SIG-M5 (cell line): ENCODE results near the gene SMTNL1.

ENCODE experiments used
- DNase-seq: peaks from one replicate; lab custom pipeline; 2025; lab: John Stamatoyannopoulos, UW

Gene SMTNL1

DNA sequence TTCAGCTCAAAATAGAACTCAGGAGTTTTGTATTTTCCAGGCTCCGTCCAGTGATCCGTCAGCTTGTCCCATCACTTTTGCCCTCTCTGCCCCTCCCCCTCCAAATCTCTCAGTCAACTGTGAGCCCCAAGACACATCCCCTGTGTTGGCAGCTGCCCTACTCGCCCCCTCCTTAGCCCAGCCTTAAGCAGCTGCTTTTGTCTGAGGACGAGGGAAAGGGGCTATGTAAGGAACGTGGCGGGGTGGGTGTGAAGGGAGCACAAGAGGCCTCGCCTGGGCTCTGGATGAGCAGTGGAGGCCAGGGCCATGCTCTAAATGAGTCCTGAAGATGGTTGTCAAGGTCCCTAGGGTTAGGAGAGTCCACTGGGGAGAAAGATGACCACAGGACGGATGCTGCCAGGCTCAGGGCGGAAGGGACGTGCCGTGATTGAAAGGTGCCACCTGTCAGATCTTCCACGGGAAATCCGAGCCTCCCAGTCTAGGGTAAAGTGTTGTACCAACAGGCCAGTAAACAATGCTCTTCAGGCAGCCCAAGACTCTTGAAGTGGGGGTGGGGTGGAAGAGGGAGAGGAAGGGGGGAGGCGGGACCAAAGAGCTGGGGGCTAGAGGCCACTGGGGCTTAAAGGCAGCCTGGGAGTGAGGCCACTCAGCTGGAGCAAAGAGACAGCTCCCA is at the start of gene SMTNL1:
TSS of gene SMTNL1 (plus strand) at position 649 of the 673 bp plus-strand sequence. CDS start 5,048 bp downstream, outside the sequence.
- DNase-seq = no peak

DNA sequence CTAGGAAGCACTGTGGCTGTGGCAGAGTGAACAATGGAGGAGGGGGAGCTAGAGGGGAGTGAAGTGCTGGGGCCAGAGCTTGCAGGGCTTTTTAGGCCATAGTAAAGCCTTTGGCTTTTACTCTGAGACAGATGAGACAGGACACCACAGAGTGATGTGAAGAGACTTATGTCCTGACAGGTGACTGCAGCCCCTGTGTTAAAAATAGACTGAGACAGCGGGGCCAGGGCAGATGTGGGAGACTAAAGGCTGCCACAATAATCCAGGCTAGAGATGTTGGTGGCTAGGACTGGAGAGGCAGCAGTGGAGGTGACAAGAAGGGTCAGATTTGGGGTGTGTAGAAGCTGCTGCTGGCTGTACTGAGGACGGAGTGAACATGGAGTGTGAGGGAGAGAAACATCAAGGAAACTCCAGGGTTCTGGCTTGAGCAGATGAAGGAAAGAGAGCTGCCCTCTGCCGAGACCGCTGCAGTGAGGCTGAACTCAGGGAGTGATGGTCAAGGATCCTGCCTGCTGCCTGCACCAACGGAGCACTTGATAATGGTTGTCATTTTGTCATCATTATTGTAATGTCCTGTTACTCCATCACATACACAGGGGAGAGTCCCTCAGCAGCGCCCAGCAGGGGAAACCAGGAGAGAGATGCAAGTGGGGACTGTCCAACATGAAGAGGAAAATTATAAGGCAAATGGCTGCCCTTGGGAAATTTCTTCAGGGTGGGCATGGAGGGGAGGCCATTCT is 49.3 kb upstream of the SMTNL1 start:
- no peak for DNase-seq

- no peak for DNase-seq
Measured at GRCh38 chr11:57490456-57491248, 46.7 kb upstream of the SMTNL1 start.

GRCh38 chr11:57491371-57492061 is 45.9 kb upstream of the SMTNL1 start:
- no peak for DNase-seq

DNA sequence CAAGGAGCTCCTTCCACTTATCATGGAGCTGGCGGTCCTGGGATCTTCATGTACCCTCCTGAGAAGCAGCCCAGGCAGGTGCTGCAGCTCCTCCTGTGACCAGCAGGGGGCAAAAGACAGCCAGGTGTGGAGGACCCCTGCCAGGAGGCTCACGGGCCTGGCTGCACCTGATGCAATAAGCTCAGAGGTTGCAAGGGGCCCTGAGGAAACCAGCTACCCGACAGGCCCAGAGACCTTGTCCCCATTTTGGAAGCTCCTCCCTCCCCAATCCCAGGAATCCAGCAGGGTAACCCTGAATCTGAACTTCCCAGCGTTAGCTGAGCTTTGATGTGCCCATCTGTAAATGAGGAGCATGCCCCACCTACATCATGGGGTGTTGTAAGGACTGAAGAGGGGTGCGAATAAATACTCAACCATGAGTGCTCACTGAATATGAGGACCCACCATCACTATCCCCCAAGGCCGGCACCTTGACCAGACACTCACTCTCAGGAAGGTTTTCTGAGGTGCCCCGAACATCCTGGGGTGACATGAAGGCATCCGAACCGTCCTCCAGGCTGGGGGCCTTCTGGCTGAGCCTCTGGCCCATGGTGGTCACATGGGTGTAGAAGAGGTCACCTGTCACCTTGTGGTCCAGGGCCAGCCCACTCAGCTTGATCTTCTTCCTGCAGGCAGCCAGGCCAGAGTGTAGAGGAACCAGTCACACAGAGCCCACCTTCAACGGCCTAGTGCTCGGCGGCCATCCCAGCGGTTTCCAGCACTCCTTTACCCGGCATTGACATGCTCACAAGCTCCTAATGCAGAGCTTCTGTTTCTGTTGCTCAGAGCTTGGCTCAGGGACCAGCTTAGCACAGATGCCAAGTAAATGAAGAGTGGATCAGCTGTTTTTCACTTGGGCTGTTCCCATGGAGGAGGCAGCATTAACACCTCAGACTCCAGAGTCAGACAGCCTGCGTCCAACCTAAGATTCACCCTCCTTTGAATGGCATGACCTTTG is 43.6 kb upstream of the SMTNL1 start:
- no peak for DNase-seq

DNA sequence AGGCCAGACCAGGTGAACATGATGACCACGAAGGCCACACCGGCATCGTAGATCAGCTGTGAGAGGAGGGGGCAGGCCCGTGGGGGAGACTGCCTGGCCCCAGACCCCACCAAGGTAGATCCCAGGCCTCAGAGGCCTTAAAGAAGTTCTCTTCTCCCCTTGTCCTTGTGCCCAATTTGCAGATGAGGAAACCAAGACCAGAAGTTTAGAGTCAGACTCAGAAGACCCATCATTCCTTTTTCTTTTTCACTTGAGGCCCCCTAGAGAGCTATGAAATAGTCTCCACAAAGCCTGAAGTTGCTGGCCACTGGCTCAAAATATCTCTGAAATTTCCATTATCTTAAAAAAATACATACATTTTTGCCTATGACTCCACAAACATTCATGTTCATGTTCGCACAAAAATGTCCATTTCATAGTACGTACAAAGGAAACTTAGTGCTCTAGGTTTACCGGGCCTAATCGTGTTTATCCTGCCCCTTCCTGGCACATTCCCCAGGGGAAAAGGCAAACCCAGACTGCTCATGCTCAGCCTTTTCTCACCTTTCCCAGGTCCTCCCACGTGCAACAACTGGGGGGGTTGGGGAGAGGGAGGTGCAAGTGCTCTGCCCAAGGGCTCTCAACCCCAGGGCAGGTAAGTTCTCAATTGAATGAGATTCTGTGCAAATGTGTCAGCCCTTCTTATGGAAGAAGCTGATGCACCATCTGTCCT is 41.1 kb upstream of the SMTNL1 start:
- DNase-seq = no peak

GRCh38 chr11:57497303-57498247 is 39.8 kb upstream of the SMTNL1 start:
- DNase-seq = no peak

DNA sequence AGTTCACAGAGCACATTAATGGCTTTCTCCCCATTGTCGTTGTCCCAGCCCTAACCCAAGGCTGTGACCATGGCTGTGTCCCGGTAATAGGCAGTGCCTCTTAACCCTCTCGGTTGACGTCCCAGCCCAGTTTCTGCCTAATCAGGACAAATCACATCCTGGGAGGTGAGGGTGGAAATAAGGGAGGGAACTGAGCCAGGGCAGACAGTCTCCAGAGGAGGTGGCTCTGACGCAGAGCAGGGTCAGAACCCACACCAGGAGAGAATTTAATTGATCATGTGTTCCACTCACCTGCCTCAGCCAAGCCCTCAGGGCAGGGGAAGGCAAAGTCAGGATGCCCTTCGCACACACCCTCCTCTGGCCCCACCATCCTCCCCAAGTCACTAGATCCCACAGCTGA is 38.9 kb upstream of the SMTNL1 start:
- DNase-seq = no peak

- no peak for DNase-seq
Measured at GRCh38 chr11:57499413-57499982, 37.9 kb upstream of the SMTNL1 start.

- DNase-seq = no peak
Measured at GRCh38 chr11:57499983-57500461, 37.4 kb upstream of the SMTNL1 start.

GRCh38 chr11:57500515-57500914 is 36.9 kb upstream of the SMTNL1 start:
- DNase-seq = no peak

DNA sequence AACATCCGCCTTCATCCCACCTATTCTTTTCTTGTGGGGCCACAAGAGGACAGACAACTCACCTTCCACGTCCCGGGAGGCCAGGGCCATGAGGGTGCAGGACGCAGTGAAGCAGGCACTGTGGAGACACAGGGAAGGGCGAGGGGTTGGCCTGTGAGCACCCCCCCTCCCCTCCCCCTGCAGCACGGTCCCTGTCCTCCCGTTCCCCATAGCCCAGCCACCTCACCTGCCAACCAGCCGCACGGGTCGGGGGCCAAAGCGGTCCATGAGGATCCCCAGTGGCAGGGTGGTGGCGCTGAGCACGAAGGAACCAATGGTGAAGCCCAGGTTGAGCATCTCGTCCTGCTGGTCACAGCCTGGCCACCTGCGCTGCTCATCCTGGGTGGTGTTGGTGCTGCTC is 36.5 kb upstream of the SMTNL1 start:
- DNase-seq = no peak

- DNase-seq = no peak
Measured at GRCh38 chr11:57501953-57502352, 35.4 kb upstream of the SMTNL1 start.

DNA sequence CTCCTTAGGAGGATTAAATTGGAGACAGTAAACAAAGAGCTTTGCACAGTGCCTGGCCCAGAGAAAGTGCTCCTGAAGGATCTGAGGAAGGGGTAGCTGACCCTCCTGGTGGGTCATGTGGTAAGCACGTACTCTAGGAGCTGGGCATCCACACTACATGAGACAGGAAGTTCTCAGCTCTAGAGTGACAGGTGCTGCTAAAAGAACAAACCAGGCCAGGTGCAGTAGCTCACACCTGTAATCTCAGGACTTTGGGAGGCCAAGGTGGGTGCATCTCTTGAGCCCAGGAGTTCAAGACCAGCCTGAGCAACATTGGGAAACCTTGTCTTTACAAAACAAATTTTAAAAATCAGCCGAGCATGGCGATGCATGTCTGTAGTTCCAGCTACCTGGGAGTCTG is 35.0 kb upstream of the SMTNL1 start:
- DNase-seq = no peak

GRCh38 chr11:57502870-57503269 is 34.5 kb upstream of the SMTNL1 start:
- DNase-seq = no peak

DNA sequence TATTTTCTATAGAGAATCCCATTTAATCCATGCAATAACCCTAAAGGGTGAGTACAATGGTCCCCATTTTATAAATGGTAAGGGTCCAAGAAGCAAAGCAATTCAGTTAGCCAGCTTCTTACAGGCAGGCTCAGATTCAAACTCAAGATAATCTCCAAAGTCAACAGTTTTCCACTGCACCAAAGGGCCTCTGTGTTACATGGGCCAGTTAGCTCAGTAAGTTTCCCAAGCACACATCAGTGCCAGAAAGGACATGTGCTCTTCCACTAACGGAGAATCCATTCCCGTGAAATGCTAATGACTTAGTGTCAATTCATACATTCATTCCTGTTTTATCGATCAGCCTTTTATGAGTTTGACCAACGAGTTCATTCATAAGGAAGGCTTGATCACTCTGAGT is 32.9 kb upstream of the SMTNL1 start:
- DNase-seq = no peak

DNA sequence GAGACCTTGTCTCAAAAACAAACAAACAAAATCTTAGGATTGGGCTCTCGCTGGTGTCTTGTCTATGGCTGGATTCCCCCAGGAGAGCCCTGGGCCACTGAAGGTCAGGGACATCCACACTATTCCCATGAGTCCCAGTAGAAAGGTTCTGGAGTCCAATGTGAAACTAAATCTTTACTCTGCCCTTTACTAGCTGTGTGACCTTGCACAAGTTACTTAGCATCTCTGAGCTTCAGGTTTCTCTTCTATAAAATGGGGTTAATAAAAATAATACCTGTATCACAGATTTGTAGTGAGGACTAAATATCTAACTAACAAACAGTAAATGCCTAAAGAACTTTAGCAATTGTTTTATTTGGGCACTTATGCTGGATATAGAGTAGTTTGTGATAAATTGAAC is 30.9 kb upstream of the SMTNL1 start:
- DNase-seq = no peak

- DNase-seq = no peak
Measured at GRCh38 chr11:57508341-57509170, 28.8 kb upstream of the SMTNL1 start.
